GM12892 (cell line): ENCODE data around the gene HNRNPL.
"Not testable (repeated sequence)": the region's sequence is repeated elsewhere in the genome, so short reads cannot be mapped to it uniquely, and the experiment has no call there.

Source experiments
- POLR2A ChIP-seq: IDR thresholded peaks from 2 replicates; pipeline ENCODE4 v1.6.1; 2011; ENCODE audit warnings: low read depth, low read length, control low read depth
- POLR2AphosphoS5 ChIP-seq: IDR thresholded peaks from 2 replicates; pipeline ENCODE4 v1.6.1; 2011; ENCODE audit warnings: low read depth, low read length, control low read depth

DNA sequence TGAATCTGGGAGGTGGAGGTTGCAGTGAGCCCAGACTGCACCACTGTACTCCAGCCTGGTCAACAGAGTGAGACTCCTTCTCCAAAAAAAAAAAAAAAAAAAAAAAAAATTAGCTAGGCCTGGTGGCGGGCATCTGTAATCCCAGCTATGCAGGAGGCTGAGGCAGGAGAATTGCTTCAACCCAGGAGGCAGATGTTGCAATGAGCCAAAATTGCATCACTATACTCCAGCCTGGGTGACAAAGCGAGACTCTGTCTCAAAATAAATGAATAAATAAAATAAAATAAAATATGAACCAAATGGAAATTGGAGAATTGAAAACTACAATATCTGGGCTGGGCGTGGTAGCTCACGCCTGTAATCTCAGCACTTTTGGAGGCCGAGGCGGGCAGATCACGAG, 20.6 kb downstream of the HNRNPL start:
- TF ChIP-seq POLR2AphosphoS5, POLR2A: not testable (repeated sequence)
